ENCODE measurements around the gene PCDH19. TPM values are rescaled to one million over a fixed set of nuclear protein-coding genes. Genes with fewer than 3 reads are reported as not detected.

Gene PCDH19
- polyA plus RNA-seq, 1 donor (not counting 4 experiments of a cell fraction or from before 2014, with no cell fraction given): not detected

DNA sequence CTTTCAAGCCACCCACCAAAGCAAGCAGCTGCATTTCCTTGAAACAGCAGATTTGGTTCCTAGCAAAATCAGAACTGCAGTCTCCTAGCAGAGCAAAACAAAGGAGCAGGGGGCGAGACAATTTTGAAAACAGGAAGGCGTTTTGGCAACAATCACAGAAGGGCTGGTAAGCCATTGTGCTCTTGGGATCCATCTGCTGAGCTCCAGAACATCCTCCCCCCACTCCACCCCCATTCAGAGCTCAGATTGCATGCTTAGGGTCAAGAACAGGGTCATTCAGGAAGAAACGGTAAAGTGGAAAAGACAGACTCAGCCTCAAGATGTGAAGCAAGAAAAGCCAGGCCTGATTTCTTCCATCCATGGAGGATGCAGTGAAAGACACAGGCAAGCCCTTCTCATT, 7.6 kb upstream of the PCDH19 start:
- Histone ChIP-seq H3K79me2 (ENCODE audit: control insufficient read depth, insufficient read depth, low read length) (no peaks in the 10 kb centered on the region), H3K4me2 (ENCODE audit: control insufficient read depth, extremely low read depth, insufficient read depth, low read depth, low read length) (no peak overlapping the region), H3K9ac (ENCODE audit: control insufficient read depth, extremely low read depth, insufficient read depth, low read length) (no peak overlapping the region), H3K27ac (ENCODE audit: control insufficient read depth, insufficient read depth, low read length) (no peak overlapping the region), H3K27me3 (ENCODE audit: control insufficient read depth, extremely low read depth, insufficient read depth, low read length) (no peaks in the 10 kb centered on the region), H3K4me1 (ENCODE audit: control insufficient read depth, extremely low read depth, insufficient read depth, low read length) (no peaks in the 10 kb centered on the region), H3K9me3 (ENCODE audit: control insufficient read depth, low read depth, low read length) (no peaks in the 10 kb centered on the region), H3K36me3 (ENCODE audit: control insufficient read depth in 2 of 2, extremely low read depth in 1 of 2, insufficient read depth in 2 of 2, low read length in 2 of 2) (no peaks in the 10 kb centered on the region), H3K4me3 (ENCODE audit: control insufficient read depth in 2 of 3, extremely low read depth in 1 of 3, insufficient read depth in 2 of 3, low read depth in 1 of 3, low read length in 3 of 3) (no peak overlapping the region), H4K20me1 (ENCODE audit: control insufficient read depth, extremely low read depth, insufficient read depth, low read length) (no peaks in the 10 kb centered on the region), H2AFZ (ENCODE audit: control insufficient read depth, low read length) (no peak overlapping the region), H3K9me1 (ENCODE audit: control insufficient read depth, extremely low read depth, insufficient read depth, low read length) (no peaks in the 10 kb centered on the region)
- TF ChIP-seq, protein P1, sequence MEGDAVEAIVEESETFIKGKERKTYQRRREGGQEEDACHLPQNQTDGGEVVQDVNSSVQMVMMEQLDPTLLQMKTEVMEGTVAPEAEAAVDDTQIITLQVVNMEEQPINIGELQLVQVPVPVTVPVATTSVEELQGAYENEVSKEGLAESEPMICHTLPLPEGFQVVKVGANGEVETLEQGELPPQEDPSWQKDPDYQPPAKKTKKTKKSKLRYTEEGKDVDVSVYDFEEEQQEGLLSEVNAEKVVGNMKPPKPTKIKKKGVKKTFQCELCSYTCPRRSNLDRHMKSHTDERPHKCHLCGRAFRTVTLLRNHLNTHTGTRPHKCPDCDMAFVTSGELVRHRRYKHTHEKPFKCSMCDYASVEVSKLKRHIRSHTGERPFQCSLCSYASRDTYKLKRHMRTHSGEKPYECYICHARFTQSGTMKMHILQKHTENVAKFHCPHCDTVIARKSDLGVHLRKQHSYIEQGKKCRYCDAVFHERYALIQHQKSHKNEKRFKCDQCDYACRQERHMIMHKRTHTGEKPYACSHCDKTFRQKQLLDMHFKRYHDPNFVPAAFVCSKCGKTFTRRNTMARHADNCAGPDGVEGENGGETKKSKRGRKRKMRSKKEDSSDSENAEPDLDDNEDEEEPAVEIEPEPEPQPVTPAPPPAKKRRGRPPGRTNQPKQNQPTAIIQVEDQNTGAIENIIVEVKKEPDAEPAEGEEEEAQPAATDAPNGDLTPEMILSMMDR (optimal IDR thresholded peaks at IDR 0.05 in 1 of 3, IDR thresholded peaks at IDR 0.05 in 1 of 3, conservative IDR thresholded peaks at IDR 0.05 in 1 of 3; ENCODE audit: extremely low read depth in 1 of 3, insufficient read depth in 2 of 3, low read length in 3 of 3): no peak
- TF ChIP-seq EZH2 (IDR thresholded peaks at IDR 0.05; ENCODE audit: low read length): no peak
- dilution Hi-C loops (cut with MboI; ENCODE audit: extremely low pct_ligation_motif_present, low sequenced_read_pairs): no loop called here
- DNase-seq (ENCODE audit: low read depth, low spot score): no peak
- no peak for FAIRE-seq

DNA sequence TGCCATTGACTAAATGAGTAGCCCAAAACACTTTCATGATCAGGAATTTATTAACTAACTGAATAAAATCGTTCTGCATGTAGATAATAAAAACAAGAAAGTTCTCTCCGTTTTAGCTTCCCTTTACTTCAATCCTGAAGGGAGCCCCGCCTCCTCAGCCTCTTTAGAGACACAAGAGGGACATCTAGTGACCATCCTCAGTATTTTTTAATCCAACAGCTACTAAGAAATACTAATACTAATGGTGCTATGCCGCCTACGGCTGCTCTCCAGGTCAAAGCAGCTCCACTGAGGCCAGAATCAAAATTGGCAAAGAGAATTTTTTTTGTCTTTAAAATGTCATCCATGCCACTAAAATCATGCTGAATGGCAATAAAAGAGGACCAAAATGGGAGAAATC, 3.2 kb upstream of the PCDH19 start:
- no peak overlapping the region for H3K9ac ChIP-seq (ENCODE audit: control insufficient read depth, extremely low read depth, insufficient read depth, low read length)
- H3K9me1 ChIP-seq (ENCODE audit: control insufficient read depth, extremely low read depth, insufficient read depth, low read length): no peaks in the 10 kb centered on the region
- FAIRE-seq (no peak), DNase-seq (ENCODE audit: low read depth, low spot score) (no peak)
- H3K27me3 ChIP-seq (ENCODE audit: control insufficient read depth, extremely low read depth, insufficient read depth, low read length): peaks cover 36% of the 10 kb centered on the region
- no peak overlapping the region for H3K4me2 ChIP-seq (ENCODE audit: control insufficient read depth, extremely low read depth, insufficient read depth, low read depth, low read length)
- peaks cover under 1% of the 10 kb centered on the region for H3K9me3 ChIP-seq (ENCODE audit: control insufficient read depth, low read depth, low read length)
- no peak overlapping the region for H2AFZ ChIP-seq (ENCODE audit: control insufficient read depth, low read length)
- H3K79me2 ChIP-seq (ENCODE audit: control insufficient read depth, insufficient read depth, low read length): no peaks in the 10 kb centered on the region
- H4K20me1 ChIP-seq (ENCODE audit: control insufficient read depth, extremely low read depth, insufficient read depth, low read length): no peaks in the 10 kb centered on the region
- TF ChIP-seq, protein P1 (optimal IDR thresholded peaks at IDR 0.05 in 1 of 3, IDR thresholded peaks at IDR 0.05 in 1 of 3, conservative IDR thresholded peaks at IDR 0.05 in 1 of 3; ENCODE audit: extremely low read depth in 1 of 3, insufficient read depth in 2 of 3, low read length in 3 of 3): peak; percentile 32 to 41 (median 33)
- TF ChIP-seq EZH2 (IDR thresholded peaks at IDR 0.05; ENCODE audit: low read length): no peak
- H3K36me3 ChIP-seq (ENCODE audit: control insufficient read depth in 2 of 2, extremely low read depth in 1 of 2, insufficient read depth in 2 of 2, low read length in 2 of 2): no peaks in the 10 kb centered on the region
- H3K27ac ChIP-seq (ENCODE audit: control insufficient read depth, insufficient read depth, low read length): no peak overlapping the region
- dilution Hi-C loops (cut with MboI; ENCODE audit: extremely low pct_ligation_motif_present, low sequenced_read_pairs): no loop called here
- no peaks in the 10 kb centered on the region for H3K4me1 ChIP-seq (ENCODE audit: control insufficient read depth, extremely low read depth, insufficient read depth, low read length)
- no peak overlapping the region for H3K4me3 ChIP-seq (ENCODE audit: control insufficient read depth in 2 of 3, extremely low read depth in 1 of 3, insufficient read depth in 2 of 3, low read depth in 1 of 3, low read length in 3 of 3)
